HepG2 (cell line): ENCODE data around the gene MFAP1. TPM values are rescaled to one million over a fixed set of nuclear protein-coding genes. Genes with fewer than 3 reads are reported as not detected.

Experiments used
- DNMT3B ChIP-seq: conservative IDR thresholded peaks from 2 replicates; pipeline ENCODE4 v1.6.1; 2016; ENCODE audit warnings: missing biosample characterization, control low read depth
- GMEB1 ChIP-seq: sonication (generic); formaldehyde crosslinking; IDR thresholded peaks from 2 replicates; pipeline ENCODE4 v1.5.1; 2020; ENCODE audit warnings: missing genetic modification reagents, mild to moderate bottlenecking, borderline replicate concordance
- GPN1 ChIP-seq: sonication (generic); formaldehyde crosslinking; IDR thresholded peaks from 2 replicates; pipeline ENCODE4 v1.5.1; 2020; ENCODE audit warnings: missing genetic modification reagents, borderline replicate concordance
- HNRNPK ChIP-seq: fragments of 200-400 bp; formaldehyde crosslinking; IDR thresholded peaks from 2 replicates; pipeline ENCODE4 v1.6.1; 2018; ENCODE audit warnings: low read length, low read depth, moderate library complexity, mild to moderate bottlenecking; ENCODE audit not compliant: poor library complexity, severe bottlenecking
- HNRNPL ChIP-seq: fragments of 200-400 bp; formaldehyde crosslinking; IDR thresholded peaks from 2 replicates; pipeline ENCODE4 v1.6.1; 2017; ENCODE audit warnings: mild to moderate bottlenecking, low read depth, low read length
- JUN ChIP-seq: sonication (generic); formaldehyde crosslinking; IDR thresholded peaks from 2 replicates; pipeline ENCODE4 v1.4.0; 2020; ENCODE audit warnings: mild to moderate bottlenecking, missing genetic modification reagents
- MAZ ChIP-seq, 2 experiments: sonication (generic) in 1 of 2; formaldehyde crosslinking in 1 of 2; IDR thresholded peaks; 2 replicates each; pipeline versions ENCODE4 v1.5.0 to v1.6.1; 2012 to 2020; ENCODE audit warnings: low read depth in 2 of 2, mild to moderate bottlenecking in 2 of 2, borderline replicate concordance in 1 of 2, improper control_type of control experiment in 1 of 2, low read length in 1 of 2, missing genetic modification reagents in 1 of 2, moderate library complexity in 1 of 2
- MEIS2 ChIP-seq: sonication (generic); formaldehyde crosslinking; IDR thresholded peaks from 2 replicates; pipeline ENCODE4 v1.9.0; 2021; ENCODE audit warnings: mild to moderate bottlenecking, missing genetic modification reagents
- NFE2 ChIP-seq: sonication (generic); formaldehyde crosslinking; IDR thresholded peaks from 2 replicates; pipeline ENCODE4 v1.4.0; 2020; ENCODE audit warnings: missing genetic modification reagents
- NFIB ChIP-seq: sonication (generic); formaldehyde crosslinking; IDR thresholded peaks from 2 replicates; pipeline ENCODE4 v1.9.0; 2021; ENCODE audit warnings: missing genetic modification reagents, mild to moderate bottlenecking, borderline replicate concordance
- PITX1 ChIP-seq: sonication (generic); formaldehyde crosslinking; IDR thresholded peaks from 2 replicates; pipeline ENCODE4 v1.5.1; 2020; ENCODE audit warnings: mild to moderate bottlenecking, missing genetic modification reagents
- POLR2AphosphoS2 ChIP-seq: IDR thresholded peaks from 2 replicates; pipeline ENCODE4 v1.6.1; 2011; ENCODE audit warnings: low read depth, low read length, improper control_type of control experiment
- POLR2G ChIP-seq: fragments of 200-400 bp; formaldehyde crosslinking; IDR thresholded peaks from 2 replicates; pipeline ENCODE4 v1.6.1; 2018; ENCODE audit warnings: mild to moderate bottlenecking, low read depth, low read length, moderate library complexity
- PREB ChIP-seq: sonication (generic); formaldehyde crosslinking; IDR thresholded peaks from 2 replicates; pipeline ENCODE4 v1.4.0; 2020; ENCODE audit warnings: missing genetic modification reagents
- RELA ChIP-seq: sonication (generic); formaldehyde crosslinking; IDR thresholded peaks from 2 replicates; pipeline ENCODE4 v1.4.0; 2020; ENCODE audit warnings: missing genetic modification reagents
- SETDB1 ChIP-seq: sonication (generic); formaldehyde crosslinking; IDR thresholded peaks from 2 replicates; pipeline ENCODE4 v1.5.1; 2020; ENCODE audit warnings: missing genetic modification reagents, mild to moderate bottlenecking, borderline replicate concordance
- TBP ChIP-seq: sonication (generic); formaldehyde crosslinking; IDR thresholded peaks from 2 replicates; pipeline ENCODE4 v1.5.0; 2020; ENCODE audit warnings: missing genetic modification reagents
- TCF7L2 ChIP-seq: IDR thresholded peaks from 2 replicates; pipeline ENCODE4 v1.6.1; 2011; ENCODE audit warnings: mild to moderate bottlenecking, low read depth, low read length, moderate library complexity
- ZFY ChIP-seq: sonication (generic); formaldehyde crosslinking; IDR thresholded peaks from 2 replicates; pipeline ENCODE4 v1.4.0; 2020; ENCODE audit warnings: missing genetic modification reagents
- ZNF205 ChIP-seq: IDR thresholded peaks from 2 replicates; pipeline ENCODE4 v1.6.1; 2018; ENCODE audit warnings: missing biosample characterization, missing genetic modification reagents
- ZNF263 ChIP-seq: sonication (generic); formaldehyde crosslinking; IDR thresholded peaks from 2 replicates; pipeline ENCODE4 v1.4.0; 2020; ENCODE audit warnings: missing genetic modification reagents
- ZNF274 ChIP-seq: sonication (generic); formaldehyde crosslinking; IDR thresholded peaks from 2 replicates; pipeline ENCODE4 v1.5.1; 2020; ENCODE audit warnings: mild to moderate bottlenecking, missing genetic modification reagents
- ZNF703 ChIP-seq: sonication (generic); formaldehyde crosslinking; IDR thresholded peaks from 2 replicates; pipeline ENCODE4 v1.5.1; 2020; ENCODE audit warnings: missing genetic modification reagents, mild to moderate bottlenecking, moderate library complexity, borderline replicate concordance
- ZNF773 ChIP-seq: sonication (generic); formaldehyde crosslinking; IDR thresholded peaks from 2 replicates; pipeline ENCODE4 v1.4.0; 2020; ENCODE audit warnings: missing genetic modification reagents, borderline replicate concordance
- ZSCAN21 ChIP-seq: sonication (generic); formaldehyde crosslinking; IDR thresholded peaks from 2 replicates; pipeline ENCODE4 v1.8.0; 2022; ENCODE audit warnings: mild to moderate bottlenecking, missing genetic modification reagents, moderate library complexity, borderline replicate concordance
- polyA plus RNA-seq, 8 experiments: library from polyadenylated mRNA; depleted of rRNA in 3 of 8; stranded (reverse) in 7 of 8; unstranded in 1 of 8; fragments of >200 nt; fragmentation: Illumina TruSeq in 4 of 8; extraction: Trizol in 4 of 8; gene quantifications; 2 replicates each; pipeline versions ENCODE4 v1.2.1 to v1.2.3, GENCODE V29; 2011 to 2016; ENCODE audit warnings: low read depth in 4 of 8, missing spikeins in 1 of 8, mixed read lengths in 1 of 8; ENCODE audit not compliant: insufficient read depth in 1 of 8
- total RNA-seq, 5 experiments: library from RNA; depleted of rRNA; stranded (reverse); fragments of >200 nt; fragmentation: Illumina TruSeq; extraction: Trizol; gene quantifications; 2 replicates each; pipeline ENCODE4 v1.2.3, GENCODE V29; 2016; ENCODE audit warnings: low read depth in 1 of 5
- TF ChIP-seq, protein P1 (sequence below): sonication (generic); formaldehyde crosslinking; IDR thresholded peaks from 2 replicates; pipeline ENCODE4 v1.4.0; 2020; ENCODE audit warnings: mild to moderate bottlenecking, missing genetic modification reagents

MFAP1 gene
- total and polyA plus RNA-seq, 2 of the 13 experiments (the other 11 are each of a cell fraction or from before 2014, with no cell fraction given), result 11.8 to 39.5 TPM

DNA sequence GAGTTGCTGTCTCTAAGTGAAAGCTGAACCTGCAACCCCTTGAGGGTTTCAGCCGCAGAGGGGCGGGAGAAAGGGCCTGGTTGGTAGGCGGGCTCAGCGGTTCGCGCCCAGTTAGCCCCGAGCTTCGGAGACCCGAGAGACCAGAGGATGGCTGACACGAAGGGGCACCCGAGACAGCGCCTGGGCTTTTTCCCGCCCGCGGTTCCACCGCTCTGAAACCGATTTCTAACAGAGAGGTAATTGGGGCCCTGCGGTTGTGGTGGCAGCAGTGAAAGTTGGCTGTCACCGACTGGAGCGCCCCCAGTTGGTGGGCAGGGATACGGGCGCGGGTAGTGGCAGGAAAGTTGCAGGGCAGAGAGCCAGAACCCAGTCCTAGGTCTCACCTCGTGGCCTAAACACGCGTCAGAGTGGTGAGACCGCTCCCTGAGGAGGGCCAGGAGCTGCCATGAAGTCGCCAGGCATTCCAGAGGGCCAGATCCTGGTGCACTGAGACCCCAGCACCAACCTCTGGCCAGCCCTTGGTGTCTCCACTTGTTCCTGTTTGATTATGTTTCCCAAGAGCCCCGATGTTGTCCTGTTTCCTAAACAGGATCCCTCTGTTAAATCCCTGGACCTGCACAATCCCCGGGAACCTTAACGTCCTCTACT lies 47.1 kb downstream of the MFAP1 start (continued):
- peak; percentile 63; the same call in 1 of the 2 replicates for TF ChIP-seq ZNF263
- no peak for TF ChIP-seq GMEB1
- TF ChIP-seq POLR2AphosphoS2, result no peak
- TF ChIP-seq HNRNPK, result no peak
- 0 out of 2 replicates have a peak, but pooled peaks have one; percentile 41 for TF ChIP-seq MEIS2 (CRISPR knock-in tag)
- TF ChIP-seq TCF7L2, result no peak
- TF ChIP-seq, protein P1, sequence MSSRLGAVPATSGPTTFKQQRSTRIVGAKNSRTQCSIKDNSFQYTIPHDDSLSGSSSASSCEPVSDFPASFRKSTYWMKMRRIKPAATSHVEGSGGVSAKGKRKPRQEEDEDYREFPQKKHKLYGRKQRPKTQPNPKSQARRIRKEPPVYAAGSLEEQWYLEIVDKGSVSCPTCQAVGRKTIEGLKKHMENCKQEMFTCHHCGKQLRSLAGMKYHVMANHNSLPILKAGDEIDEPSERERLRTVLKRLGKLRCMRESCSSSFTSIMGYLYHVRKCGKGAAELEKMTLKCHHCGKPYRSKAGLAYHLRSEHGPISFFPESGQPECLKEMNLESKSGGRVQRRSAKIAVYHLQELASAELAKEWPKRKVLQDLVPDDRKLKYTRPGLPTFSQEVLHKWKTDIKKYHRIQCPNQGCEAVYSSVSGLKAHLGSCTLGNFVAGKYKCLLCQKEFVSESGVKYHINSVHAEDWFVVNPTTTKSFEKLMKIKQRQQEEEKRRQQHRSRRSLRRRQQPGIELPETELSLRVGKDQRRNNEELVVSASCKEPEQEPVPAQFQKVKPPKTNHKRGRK (CRISPR knock-in tag), result no peak
- no peak for TF ChIP-seq DNMT3B (CRISPR knock-in tag)
- TF ChIP-seq MAZ (IDR thresholded peaks at IDR 0.05; ENCODE audit: borderline replicate concordance, low read depth, low read length), result peak; percentile 4; the same call in 1 of the 2 replicates
- no peak for TF ChIP-seq MAZ (CRISPR knock-in tag; IDR thresholded peaks at IDR 0.05; ENCODE audit: low read depth)
- peak; percentile 92 for TF ChIP-seq HNRNPL
- peak; percentile 31; the same call in 1 of the 2 replicates for TF ChIP-seq PITX1 (CRISPR knock-in tag)
- TF ChIP-seq ZNF205 (CRISPR knock-in tag), result peak; percentile 49; the same call in 1 of the 2 replicates
- no peak for TF ChIP-seq RELA (CRISPR knock-in tag)
- TF ChIP-seq ZNF274 (CRISPR knock-in tag), result 0 out of 2 replicates have a peak, but pooled peaks have one; percentile 37
- no peak for TF ChIP-seq PREB (CRISPR knock-in tag)
- no peak for TF ChIP-seq NFIB
- TF ChIP-seq TBP (CRISPR knock-in tag), result no peak
- peak; percentile 55 for TF ChIP-seq POLR2G
- TF ChIP-seq ZNF773 (CRISPR knock-in tag), result peak; percentile 79; the same call in 1 of the 2 replicates
- peak; percentile 65 for TF ChIP-seq ZFY (CRISPR knock-in tag)
- TF ChIP-seq ZNF703 (CRISPR knock-in tag), result no peak; the same call in none of the 2 replicates
- TF ChIP-seq NFE2, result no peak
- no peak for TF ChIP-seq SETDB1
- TF ChIP-seq GPN1 (CRISPR knock-in tag), result no peak
- TF ChIP-seq ZSCAN21, result 0 out of 2 replicates have a peak, but pooled peaks have one; percentile 34
- TF ChIP-seq JUN (CRISPR knock-in tag), result 0 out of 2 replicates have a peak, but pooled peaks have one; percentile 33
